HG02571 (cell line): Measurements from ENCODE around the gene ADAMTS5.

ENCODE experiments used
- ATAC-seq: cut with Tn5 transposase; IDR thresholded peaks from one replicate; pipeline ENCODE4 v1.9.1; 2021; ENCODE audit warnings: mild to moderate bottlenecking, moderate library complexity; ENCODE audit not compliant: unreplicated experiment

The ADAMTS5 gene

DNA sequence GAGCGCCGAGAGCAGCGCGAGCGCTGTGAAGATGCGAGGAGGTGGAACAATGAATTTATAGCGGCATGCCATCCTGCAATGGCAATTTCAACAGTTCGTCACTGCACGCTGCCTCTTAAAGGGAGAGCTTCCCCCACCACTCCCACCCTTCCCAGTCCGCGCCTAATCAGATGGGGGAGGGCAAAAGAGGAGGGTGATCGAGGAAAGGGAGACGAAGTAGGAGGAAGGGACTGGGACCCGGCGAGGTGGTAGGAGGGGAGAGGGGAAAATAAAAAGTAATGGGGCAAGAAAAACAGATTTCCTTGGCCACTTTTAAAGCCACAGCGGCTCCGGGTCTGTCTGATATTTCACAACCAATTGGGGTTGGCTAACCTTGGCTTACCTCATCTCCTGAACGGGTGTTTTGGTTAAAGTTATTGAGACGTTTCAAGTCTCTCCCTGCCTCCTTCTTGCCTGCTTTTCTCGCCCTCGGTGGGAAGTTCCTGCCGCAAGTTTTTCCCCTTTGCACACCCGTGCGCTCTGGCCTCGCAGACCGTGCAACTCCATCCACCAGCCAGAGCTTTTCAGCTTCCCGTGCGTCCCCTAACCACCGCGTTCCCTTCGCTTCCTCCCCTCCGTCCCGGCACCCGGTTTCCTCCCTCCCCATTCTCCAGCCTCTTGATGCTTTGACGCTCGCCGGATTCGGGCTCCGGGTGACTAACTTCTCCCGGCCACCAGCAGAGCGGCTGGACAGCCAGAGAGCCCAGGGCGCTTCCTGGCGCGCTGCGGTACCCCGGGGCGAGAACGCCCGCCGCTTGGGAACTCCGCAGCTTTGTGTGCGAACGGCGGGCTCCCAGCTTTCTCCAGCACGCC is at the start of gene ADAMTS5:
Gene ADAMTS5 (minus strand): TSS at position 27 of the 852 bp plus-strand sequence. CDS start 697 bp downstream, outside the sequence.
- no peak for ATAC-seq

DNA sequence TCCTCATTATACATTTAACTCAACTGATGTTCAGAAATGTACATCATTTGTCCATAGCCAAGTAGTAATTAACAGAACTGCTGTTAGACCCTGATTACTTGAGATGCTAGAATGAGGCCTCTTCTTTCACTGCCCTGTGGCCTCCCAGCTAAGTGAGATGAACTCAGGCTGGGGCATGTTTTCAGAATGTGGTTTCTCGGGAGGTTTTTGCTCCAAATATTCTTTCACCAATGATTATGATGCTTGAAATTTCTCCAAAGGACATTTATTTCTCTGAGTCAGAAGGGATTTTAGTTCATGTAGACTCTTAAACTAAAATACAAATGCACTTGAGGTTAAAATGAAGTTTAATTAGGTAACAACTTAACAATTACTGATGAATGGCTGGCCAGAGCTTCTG is 34.6 kb upstream of the ADAMTS5 start:
- ATAC-seq: no peak

DNA sequence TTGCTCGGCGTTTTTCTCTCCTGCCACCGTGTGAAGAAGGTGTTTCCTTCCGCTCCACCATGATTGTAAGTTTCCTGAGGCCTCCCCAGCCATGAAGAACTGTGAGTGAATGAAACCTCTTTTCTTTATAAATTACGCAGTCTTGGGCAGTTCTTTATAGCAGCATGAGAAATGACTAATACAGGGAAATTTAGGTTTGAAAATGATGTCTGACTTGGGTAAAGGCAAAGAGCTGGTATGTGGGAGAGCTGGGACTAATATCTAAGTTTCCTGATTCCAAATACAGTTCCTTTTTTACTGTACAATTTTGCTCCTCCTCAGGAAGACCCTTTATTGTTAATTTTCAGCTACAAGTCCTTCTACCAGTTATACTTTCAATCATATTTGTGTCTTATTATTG is 16.7 kb upstream of the ADAMTS5 start:
- no peak for ATAC-seq

DNA sequence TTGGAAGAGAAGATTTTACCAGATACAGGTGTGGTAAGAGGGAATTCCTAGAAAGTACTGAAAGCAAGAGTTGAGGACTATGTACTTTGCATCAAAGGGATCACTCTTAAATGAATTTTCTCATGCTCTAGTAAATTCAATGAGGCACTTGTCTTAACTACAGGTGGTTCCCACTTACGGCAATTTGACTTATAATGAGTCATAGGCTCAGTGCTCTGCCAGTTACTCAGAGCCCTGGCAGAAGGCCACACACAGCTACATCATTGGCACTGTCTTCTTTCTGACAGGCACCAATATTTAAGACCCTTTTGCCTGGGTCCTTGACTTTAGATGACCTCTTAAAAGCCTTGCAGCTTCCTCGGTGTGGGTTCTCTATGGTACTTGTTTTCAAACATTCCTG is 15.9 kb upstream of the ADAMTS5 start:
- no peak for ATAC-seq

DNA sequence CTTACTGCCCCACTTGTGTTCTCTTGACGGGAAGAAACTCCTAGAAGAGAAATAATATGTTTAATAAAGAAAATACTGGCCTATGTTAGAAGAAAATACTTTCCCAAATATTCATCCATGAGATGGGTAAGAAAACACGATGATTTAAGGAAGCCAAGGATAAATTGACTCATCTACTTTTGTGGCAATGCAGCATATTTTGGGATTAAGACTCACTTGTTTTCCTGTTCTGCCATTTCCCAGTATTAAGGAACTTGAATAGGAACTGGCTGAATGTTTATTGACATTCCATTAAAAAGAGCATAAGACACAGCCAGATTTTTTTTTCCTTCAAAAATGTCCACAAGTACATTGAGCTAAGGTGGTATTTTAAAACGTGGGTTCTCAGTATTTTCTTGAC is 10.9 kb upstream of the ADAMTS5 start:
- no peak for ATAC-seq

DNA sequence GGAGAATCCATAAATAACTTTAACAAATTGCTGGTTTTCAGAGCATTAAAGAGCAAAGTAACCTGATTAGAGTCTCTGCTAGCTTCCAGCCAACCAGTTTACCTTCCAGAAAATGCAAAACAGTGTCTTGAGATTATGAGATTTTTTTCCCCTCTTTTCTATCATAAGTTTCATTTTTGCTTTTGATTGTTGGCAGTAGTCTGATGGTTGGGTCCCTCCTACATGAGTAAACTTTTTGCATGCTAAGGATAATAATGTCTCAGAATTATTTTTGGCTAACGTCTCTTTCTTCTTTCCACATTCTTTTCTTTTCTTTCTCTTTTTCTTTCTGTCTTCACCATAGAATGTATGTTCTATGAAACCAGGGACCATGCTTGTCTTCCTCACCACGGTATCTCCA is 6.3 kb upstream of the ADAMTS5 start:
- no peak for ATAC-seq

GRCh38 chr21:26972192-26972591 is 5.3 kb upstream of the ADAMTS5 start:
- ATAC-seq: no peak

DNA sequence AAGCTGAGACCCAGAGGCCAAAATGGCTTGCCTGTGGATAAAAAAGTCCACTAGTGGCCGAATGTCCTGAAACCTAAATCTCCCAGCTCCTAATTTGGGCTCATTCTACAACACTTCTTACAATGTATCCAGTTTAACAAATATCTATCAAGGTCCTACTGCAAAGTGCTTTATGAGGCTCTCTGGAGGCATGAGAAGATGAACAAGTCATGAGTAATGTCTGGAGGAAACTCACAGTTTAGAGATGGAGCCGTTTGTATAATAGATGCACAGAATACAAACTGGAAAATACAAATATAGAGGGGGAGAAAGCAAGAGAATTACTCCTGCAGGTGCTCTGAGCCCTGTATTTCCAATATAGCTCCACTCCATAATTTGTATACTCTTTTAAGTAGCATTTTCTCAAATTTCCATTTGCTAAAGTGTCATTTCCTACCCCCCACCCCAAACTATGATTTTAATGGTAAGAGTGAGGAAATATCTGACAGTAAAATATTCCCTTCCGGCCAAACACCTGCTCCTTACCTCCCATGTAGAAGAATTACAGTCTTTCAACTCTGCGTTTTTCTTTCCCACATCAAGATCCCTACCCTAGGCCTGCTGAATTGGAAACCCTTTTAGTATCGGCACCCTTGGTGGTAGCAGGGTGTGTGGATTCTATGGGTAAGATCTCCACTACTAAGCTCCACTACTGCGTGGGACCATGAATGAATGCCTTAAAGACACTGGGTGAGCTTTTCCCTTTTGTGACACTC is 3.3 kb upstream of the ADAMTS5 start:
- no peak for ATAC-seq

DNA sequence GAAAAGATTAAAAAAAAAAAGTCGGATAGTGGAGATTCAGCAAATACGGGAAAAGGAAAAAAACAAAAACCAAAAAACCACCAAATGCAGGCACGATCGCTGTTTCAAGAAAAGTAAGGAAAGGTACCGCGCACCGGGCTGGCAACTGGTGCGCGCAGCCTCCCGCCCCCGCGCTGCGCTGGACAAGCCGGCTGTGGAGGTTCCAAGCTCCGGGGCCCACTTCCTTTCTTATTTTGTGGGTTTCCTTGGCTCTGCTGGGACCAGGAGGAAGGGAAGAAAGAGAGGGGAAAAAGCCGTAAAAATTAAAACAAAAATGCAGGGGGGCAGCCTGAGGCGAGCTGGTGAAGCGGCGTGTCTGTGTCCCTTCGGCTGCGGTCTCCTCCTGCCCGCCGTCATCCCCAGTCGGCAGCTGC is 233 bp downstream of the ADAMTS5 start:
- no peak for ATAC-seq

- no peak for ATAC-seq
These were observed 844 bp downstream of the ADAMTS5 start for GRCh38 chr21:26965907-26966581.

GRCh38 chr21:26965040-26965906 is 1.6 kb downstream of the ADAMTS5 start:
- no peak for ATAC-seq

- ATAC-seq: no peak
These were observed 2.6 kb downstream of the ADAMTS5 start for GRCh38 chr21:26964170-26964778.

GRCh38 chr21:26962621-26963181 is 4.2 kb downstream of the ADAMTS5 start:
- no peak for ATAC-seq

GRCh38 chr21:26961698-26962097 is 5.2 kb downstream of the ADAMTS5 start:
- ATAC-seq: no peak

GRCh38 chr21:26958788-26959187 is 8.1 kb downstream of the ADAMTS5 start:
- ATAC-seq: no peak

- ATAC-seq: no peak
These were observed 10.1 kb downstream of the ADAMTS5 start for GRCh38 chr21:26956813-26957212.

DNA sequence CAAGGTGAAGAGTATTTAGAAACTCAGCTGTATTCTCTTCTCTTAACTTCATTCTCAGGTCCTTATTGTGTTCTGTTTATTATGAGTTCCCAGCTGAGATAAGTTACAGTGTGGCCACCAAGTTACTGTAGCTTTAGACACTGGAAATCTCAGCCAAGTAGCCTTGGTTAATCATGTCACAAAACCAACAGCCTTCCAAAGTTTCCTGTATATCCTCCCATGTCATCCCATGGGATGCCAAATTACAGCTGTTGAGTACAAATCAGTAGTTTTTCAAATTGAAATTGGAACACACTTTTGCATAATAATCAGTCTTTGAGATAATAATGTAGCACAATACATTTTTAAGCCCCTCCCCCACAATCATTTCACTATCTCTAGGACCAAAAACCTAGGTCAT is 10.7 kb downstream of the ADAMTS5 start:
- ATAC-seq: no peak

GRCh38 chr21:26954662-26955121 is 12.2 kb downstream of the ADAMTS5 start:
- no peak for ATAC-seq

DNA sequence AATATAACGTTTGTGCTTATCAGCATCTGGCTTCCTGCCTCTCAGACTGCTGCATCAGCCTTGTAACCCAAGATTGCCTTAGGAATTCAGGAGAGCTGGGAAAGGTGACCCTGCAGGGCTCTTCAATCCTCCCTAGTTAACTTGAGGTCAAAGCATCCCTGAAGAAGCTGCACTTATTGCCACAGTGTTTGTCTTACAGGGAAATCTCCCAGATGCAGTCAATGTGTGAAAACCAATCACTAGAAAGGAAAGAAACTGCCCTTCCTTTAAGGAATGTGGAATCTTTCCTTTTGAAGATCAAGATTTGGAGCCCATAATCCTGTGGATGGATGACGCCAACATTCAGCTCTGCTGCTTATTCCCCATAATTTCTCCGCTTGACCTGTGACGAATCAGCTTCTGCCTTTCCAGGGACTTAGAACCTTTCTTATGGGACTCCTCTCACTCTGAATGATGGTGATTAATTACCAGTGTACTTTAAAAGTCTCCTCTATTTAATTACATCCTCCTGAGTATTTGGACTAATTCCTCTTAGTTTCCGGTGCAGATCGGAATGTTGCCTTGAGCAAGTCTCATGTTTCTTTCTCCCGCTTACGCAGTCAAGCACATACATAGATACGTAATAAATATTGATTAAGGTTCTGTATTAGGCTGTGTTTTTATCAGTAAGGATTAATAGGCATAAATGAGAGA is 14.4 kb downstream of the ADAMTS5 start:
- ATAC-seq: no peak
